Measurements from ENCODE around the gene NFATC2. TPM values are rescaled to one million over a fixed set of nuclear protein-coding genes. Genes with fewer than 3 reads are reported as not detected.

NFATC2 gene
- total RNA-seq, 1 experiment from 2014 or later, result 0.61 TPM

GRCh38 chr20:51516855-51517254, 25.7 kb downstream of the NFATC2 start:
- Histone ChIP-seq H3K4me1 (ENCODE audit: insufficient read depth, low read length) (no peaks in the 10 kb centered on the region), H2AFZ (ENCODE audit: low read length) (no peak overlapping the region), H3K56ac (ENCODE audit: insufficient read length, low read depth, low read length) (no peak overlapping the region), H2BK120ac (ENCODE audit: low read depth, low read length, poor library complexity, severe bottlenecking) (no peak overlapping the region), H3T11ph (ENCODE audit: low read length) (no peak overlapping the region), H3K9ac (ENCODE audit: extremely low read depth, insufficient read length, low read length) (no peak overlapping the region), H3K14ac (ENCODE audit: insufficient read depth, low read length) (no peak overlapping the region), H3K23ac (ENCODE audit: insufficient read length, low read depth, low read length) (no peak overlapping the region), H4K91ac (ENCODE audit: insufficient read length, low read depth, low read length) (no peak overlapping the region), H3K79me1 (ENCODE audit: insufficient read depth, low read depth, low read length, poor library complexity, severe bottlenecking) (no peaks in the 10 kb centered on the region), H2BK12ac (ENCODE audit: insufficient read length, low read depth, low read length) (no peak overlapping the region), H3K79me2 (ENCODE audit: insufficient read depth, low read length) (no peaks in the 10 kb centered on the region), H2BK20ac (ENCODE audit: low read depth, low read length, poor library complexity, severe bottlenecking) (no peak overlapping the region), H3K27me3 (ENCODE audit: insufficient read depth, low read length) (no peaks in the 10 kb centered on the region), H3K27ac (ENCODE audit: insufficient read length, low read depth, low read length) (no peak overlapping the region), H4K20me1 (ENCODE audit: control insufficient read depth, insufficient read depth, insufficient read length) (no peaks in the 10 kb centered on the region), H4K8ac (replicated peaks; ENCODE audit: insufficient read length, low read depth, low read length) (no peak overlapping the region), H2BK15ac (ENCODE audit: low read depth, low read length) (no peak overlapping the region), H3K18ac (ENCODE audit: insufficient read length, low read depth, low read length) (no peak overlapping the region), H4K5ac (ENCODE audit: insufficient read length, low read depth, low read length) (no peak overlapping the region), H2BK5ac (ENCODE audit: insufficient read length, low read length) (no peak overlapping the region), H3K4me2 (ENCODE audit: insufficient read depth, insufficient read length, low read length) (no peak overlapping the region), H3K4ac (ENCODE audit: low read depth, low read length) (no peak overlapping the region), H3K23me2 (ENCODE audit: insufficient read length, low read depth, low read length, poor library complexity, severe bottlenecking) (no peaks in the 10 kb centered on the region), H3K9me3 (ENCODE audit: control insufficient read depth, low read depth, low read length) (no peaks in the 10 kb centered on the region), H2AK5ac (ENCODE audit: insufficient read length, low read length) (no peak overlapping the region)
- peaks cover 0 to 9% of the 10 kb centered on the region in 2 experiments; a peak in 2 of 4 replicates for H3K4me1 Mint-ChIP-seq
- H3K27ac Mint-ChIP-seq, result no peak overlapping the region
- H3K4me3 Mint-ChIP-seq, result no peak overlapping the region
- TF ChIP-seq CTCF (conservative IDR thresholded peaks at IDR 0.05), result no peak
- no peak for DNase-seq
- no peaks in the 10 kb centered on the region for H3K36me3 Mint-ChIP-seq (ENCODE audit: insufficient read depth in 1 of 3, low read depth in 3 of 3)
- H3K9me3 Mint-ChIP-seq, result no peaks in the 10 kb centered on the region
- no peaks in the 10 kb centered on the region; the same call in 1 of the 2 replicates for H3K27me3 Mint-ChIP-seq (ENCODE audit: low read depth)
- WGBS (ENCODE audit: extremely low coverage, insufficient read length, low lambda C conversion rate), result no CpG with 5 or more reads among the region's 7 CpGs
